GM21723 (cell line): Measurements from ENCODE around the gene NFIA.

Experiments
- ATAC-seq: cut with Tn5 transposase; IDR thresholded peaks from one replicate; pipeline ENCODE4 v1.9.1; 2021; ENCODE audit warnings: mild to moderate bottlenecking, moderate library complexity; ENCODE audit not compliant: unreplicated experiment

The NFIA gene

GRCh38 chr1:61237659-61238358 lies 155.4 kb downstream of the NFIA start:
- no peak for ATAC-seq

GRCh38 chr1:61238359-61238665 lies 156.0 kb downstream of the NFIA start:
- ATAC-seq: no peak

- ATAC-seq: no peak
Measured at GRCh38 chr1:61240878-61241277, 158.5 kb downstream of the NFIA start.

DNA sequence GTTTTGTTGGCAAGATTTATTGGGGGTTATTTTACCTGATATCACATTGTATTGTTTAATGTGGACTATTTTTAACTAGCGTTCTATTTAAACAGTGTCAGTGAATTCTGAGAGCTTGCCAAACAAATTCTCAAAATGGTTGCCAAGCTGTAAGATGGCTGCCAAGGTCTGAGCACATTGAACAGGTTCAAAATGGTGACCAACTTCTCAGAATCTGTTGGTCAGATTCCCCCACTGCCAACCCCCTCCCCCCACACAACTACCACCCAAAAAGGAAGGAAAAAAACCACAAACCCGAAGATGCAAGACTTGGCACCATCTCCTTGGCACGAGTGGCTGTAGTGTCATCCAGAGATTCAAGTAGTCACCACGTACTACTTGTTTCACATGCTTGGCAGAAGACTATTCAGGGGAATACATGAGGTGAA lies 159.1 kb downstream of the NFIA start:
- ATAC-seq: no peak

- no peak for ATAC-seq
Measured at GRCh38 chr1:61241973-61242381, 159.6 kb downstream of the NFIA start.

- no peak for ATAC-seq
Measured at GRCh38 chr1:61244114-61244513, 161.8 kb downstream of the NFIA start.

DNA sequence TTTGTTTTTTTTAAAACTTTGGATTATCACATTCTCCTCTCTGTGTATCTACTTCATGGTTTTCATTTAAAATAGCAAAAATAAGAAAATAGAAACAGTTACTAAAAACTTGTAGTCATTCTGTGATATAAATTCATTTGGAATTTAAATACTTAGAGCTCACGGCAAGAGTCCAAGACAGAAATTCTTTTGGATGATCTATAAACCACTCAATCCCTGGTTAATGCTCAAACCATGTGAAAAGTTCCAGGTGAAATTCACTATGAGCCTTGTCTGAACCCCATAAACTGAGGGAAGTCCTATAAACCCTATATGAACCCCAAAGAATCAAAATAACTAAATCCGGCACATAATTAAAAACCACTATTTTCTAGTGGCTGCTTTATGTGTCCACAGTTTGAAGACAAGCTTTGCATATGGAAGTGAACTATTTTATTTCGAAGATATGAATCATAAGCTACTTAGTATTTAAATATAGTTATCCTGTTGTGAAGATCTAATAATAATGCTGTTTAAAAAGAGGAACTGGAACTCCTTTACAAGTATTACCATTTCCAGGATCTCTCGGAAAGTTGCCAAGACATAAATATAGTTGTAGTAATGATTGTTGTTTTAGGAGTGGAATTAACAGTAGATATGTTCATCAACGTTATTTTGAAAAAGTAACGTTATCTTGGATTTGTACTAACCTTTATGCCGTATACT lies 163.5 kb downstream of the NFIA start:
- ATAC-seq: no peak

- no peak for ATAC-seq
Measured at GRCh38 chr1:61247051-61247825, 164.9 kb downstream of the NFIA start.

GRCh38 chr1:61247881-61248752 lies 165.8 kb downstream of the NFIA start:
- no peak for ATAC-seq

GRCh38 chr1:61250933-61251332 lies 168.6 kb downstream of the NFIA start:
- ATAC-seq: no peak

GRCh38 chr1:61253059-61253735 lies 170.8 kb downstream of the NFIA start:
- no peak for ATAC-seq

DNA sequence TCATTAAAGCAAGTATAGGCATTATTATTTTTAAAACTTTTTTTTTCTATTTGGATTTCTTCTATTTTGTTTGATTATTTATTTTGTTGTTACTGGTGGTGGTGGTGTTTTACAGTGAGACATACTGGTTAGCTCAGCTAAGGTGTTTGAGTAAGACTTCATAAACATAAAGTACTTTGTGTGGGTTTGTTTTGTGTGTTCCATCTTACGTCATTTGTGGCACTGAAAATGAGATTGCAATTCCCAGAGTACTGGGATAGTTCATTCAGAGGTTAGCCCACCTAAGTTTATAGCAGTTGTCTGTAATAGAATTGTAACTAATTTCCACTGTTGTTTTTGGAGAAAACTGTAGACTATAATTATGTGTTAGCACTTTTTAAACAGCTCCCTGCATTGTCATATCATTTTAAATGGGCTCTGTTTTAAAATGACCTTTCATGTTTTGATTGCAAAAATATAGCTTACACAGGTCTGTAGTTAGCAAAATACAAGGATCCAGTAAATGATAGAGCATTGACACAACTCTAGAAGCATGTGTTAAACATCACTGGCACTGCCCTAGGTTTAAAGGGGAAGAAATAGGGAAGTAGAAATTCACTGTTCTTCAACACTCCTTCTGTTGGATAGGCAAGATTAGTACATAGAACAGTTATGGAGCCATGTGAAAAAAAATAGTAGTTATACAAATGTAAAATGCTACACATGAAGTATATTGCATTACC lies 171.7 kb downstream of the NFIA start:
- ATAC-seq: no peak

DNA sequence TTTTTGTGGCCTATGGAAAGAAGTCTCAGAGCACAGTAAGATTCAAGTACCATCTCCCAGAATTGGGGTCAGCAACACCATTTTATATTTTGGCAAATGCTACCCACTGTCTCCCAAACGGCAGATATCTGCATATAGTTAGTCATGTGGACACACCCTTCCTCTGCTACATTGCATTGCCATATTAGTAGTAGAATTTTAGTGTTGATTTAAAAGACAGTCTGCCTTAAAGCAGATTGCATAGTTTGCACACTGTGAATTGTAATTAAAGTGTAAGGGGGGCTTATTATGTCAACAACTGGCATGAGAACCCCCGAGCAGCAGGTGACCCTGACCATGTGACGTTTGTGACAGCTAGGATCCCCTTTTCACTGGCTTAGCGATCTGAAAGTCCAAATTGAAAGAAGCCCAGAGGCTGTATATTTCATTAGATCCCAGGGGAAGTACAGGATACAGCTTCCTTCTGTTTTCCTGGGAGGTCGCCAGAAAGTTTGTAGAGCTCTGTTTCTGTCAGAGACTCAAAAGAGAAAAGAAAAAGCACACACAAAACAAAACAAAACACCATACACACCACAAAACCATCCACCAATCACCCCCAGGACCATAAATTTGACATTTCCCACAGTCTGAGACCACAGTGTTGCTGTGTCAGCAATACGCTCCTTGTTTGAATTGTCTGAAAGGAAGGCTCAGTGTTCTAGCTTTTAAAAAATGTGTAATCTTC lies 172.4 kb downstream of the NFIA start:
- no peak for ATAC-seq

GRCh38 chr1:61255358-61255703 lies 173.0 kb downstream of the NFIA start:
- no peak for ATAC-seq

DNA sequence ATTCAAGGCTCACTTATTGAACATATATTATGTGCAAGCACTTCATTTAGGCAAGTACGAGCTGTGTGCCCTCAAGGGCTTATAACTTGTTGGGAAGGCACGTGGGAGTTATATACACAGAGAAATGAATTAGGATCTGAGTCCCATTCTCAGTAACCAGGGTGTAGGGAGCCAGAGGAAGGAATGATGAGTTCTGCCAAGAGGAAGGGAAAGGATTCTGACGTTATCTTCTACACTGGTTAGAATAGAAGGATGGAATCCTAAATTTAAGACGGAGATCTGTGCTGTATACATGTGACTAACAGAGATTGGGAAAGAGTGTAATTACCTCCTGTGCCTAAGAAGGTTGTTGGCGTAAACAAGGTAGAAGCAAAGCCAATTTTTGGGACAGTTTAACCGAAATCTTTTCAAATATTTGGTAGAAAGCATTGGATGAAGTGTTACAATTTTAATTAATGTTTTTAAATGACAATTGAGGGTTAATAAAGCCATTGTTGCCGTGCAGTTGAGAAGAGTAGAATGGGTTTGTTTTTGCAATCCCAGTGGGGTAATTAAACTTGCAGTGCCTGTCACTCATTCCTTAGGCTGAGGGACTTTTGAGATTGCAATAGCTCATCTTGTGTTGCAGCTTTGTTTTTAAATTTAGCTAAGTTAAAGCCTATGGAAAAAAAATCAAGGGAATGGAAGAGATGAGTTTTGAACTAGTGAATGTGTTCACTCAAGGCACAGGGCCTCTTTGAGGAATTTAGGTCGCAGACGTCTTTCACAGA lies 177.2 kb downstream of the NFIA start:
- ATAC-seq: no peak

DNA sequence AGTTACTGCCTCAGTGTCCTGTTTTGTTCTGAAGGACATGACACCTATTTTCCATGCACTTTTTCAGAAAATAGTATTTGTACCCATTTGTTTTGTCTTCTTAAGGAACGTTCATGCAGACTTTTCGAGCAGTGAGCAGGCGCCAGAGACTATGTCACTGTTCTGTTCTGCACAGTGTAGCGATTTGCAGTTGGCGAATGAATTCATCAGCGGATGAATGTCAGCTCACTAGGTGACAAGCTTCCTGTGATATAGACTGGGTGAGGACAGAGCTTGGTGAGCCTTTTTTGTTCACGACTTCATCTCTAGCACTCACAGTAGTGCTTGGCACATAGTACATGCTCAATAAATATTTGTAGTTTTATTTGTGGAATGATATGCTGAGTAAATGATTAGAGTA lies 177.8 kb downstream of the NFIA start:
- no peak for ATAC-seq

- ATAC-seq: no peak
Measured at GRCh38 chr1:61261595-61261994, 179.2 kb downstream of the NFIA start.
